HG02588 (cell line): ENCODE measurements around the gene PDE7B.

Experiments
- ATAC-seq: cut with Tn5 transposase; IDR thresholded peaks from one replicate; pipeline ENCODE4 v1.9.1; 2021; ENCODE audit warnings: mild to moderate bottlenecking, moderate library complexity; ENCODE audit not compliant: unreplicated experiment

PDE7B gene

DNA sequence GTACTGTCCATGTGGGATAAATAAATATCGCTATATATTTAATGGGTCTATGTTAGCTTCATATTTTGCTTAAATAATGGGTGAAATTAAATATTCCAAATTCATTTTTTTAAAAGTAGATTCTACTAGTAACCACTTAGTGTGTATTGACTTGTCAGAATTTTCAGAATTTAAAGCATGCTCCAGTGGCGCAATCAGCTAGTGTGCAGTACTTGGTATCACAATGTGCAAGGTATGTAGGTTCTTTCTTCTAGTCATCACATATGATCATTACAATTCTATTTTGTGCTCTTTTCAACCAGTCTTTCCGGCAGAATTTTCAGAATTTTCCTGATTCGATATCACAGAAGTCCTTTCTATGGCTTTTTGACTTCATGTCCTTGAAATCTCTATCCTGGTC, 32.6 kb downstream of the PDE7B start:
- ATAC-seq = no peak

GRCh38 chr6:135887069-135887468, 35.6 kb downstream of the PDE7B start:
- ATAC-seq = no peak

DNA sequence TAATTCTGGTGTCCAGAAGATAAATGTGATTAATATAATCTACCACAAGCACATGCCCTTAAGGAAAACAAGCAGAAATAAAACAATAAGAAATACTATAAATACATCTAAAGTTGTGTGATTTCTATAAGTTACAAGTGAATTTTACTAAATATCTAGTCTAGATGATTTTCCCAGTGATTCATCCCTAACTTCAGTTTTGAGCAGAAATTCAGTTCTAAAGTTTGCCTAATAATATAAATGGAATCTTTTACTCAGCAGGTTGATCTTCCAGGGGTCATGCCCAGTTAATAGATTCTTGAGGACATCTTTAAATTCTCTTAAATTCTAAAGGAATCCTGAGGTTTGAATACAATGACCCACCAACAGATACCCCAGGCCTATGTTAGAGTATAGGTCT, 37.3 kb downstream of the PDE7B start:
- no peak for ATAC-seq

DNA sequence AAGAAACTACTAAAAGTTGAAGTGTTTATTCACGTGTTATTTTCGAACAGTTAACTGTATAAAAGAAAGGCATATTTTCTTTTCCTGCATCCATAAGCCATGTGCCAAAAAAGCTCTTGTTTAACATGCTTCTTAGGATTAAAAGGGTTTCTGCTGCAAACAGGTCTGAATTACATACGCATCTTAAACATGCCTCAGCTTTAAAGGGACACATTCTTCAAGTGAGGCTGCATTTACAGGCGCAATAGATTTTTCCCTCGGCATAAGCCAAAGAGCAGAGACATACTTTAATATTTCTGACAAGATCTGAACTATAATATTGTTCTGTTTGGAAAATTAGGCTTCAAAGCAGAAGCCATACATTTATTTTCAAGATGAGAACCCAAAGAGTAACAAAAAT, 39.4 kb downstream of the PDE7B start:
- ATAC-seq = no peak

- no peak for ATAC-seq
Observed at GRCh38 chr6:135891710-135892109, 40.2 kb downstream of the PDE7B start.

DNA sequence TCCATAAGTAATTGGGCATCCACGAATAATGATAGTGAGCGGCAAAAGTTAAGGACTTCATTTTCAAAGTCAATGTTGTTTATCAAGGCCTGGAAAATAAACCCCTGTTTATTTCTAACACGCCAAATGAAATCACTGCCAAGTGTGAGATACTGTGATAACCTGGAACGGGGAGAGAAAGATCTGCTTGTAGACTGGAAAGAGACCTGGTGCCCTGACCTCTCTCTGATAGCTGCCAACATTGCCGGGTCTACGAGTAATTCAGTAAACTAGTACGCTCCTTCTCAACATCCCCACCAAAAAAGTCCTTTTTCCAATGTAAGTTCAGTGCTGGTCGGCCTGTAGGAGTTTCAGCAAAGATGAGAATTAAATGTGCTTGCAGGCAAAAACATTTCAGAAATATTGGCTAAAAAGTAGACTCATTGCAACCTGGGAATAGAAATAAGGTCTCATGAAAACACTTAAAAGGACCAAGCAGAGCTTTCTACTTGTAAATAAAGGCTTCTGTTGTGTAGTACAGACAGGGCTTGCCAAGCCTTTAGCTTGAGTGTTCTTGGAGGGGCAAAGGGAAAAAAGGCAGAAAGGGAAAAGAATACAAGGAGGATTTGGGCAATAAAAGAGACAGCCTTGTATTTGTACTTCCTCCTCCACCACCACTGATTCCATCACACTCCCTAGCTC, 43.9 kb downstream of the PDE7B start:
- no peak for ATAC-seq

DNA sequence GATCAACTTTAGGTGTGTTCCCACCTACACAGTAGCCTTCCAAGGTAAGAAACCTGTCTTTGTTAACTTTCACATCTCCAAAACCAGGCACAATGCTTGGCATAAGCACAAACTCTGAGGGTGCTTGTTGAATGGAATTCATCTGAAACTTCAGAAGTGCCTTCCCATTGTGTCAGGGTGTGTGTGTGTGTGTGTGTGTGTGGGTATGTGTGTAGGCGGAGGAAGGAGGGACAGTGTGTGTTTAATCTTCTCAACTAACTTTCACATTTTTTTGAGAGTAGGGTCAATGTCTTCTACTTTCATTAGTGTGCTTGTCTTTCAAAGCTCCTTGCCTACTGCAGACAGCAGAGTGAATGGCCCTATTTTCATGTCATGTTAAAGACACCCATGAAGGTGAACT, 45.6 kb downstream of the PDE7B start:
- ATAC-seq = no peak

- ATAC-seq = no peak
Observed at GRCh38 chr6:135901774-135902524, 50.4 kb downstream of the PDE7B start.

DNA sequence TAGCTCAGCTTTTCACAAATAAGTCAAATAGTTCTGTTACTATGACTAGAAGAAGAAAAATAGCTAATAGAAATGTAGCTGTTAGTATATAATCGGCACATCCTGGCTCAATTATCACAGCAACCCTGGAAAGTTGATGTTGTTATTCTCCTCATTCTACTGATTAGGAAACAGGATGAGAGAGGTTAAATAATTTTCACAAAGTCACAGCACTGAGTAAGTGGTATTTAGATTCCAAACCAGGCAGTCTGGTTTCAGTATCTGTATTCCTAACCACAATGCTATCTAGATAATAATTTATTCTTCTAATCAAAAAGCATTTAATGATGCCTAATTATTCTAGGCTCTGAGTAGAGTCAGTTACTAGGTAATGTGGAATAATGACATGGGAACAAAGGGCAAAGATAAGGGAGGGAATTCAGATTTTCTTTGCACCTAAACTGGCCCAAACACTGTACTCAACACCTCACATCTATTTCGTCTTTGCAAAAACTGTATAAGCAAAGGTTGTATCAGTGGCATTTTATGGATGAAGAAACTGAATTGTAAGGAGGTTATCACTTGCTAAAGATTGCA, 51.3 kb downstream of the PDE7B start:
- no peak for ATAC-seq

GRCh38 chr6:135904666-135905065, 53.2 kb downstream of the PDE7B start:
- no peak for ATAC-seq

- ATAC-seq = no peak
Observed at GRCh38 chr6:135905604-135906300, 54.3 kb downstream of the PDE7B start.

GRCh38 chr6:135906542-135906941, 55.0 kb downstream of the PDE7B start:
- no peak for ATAC-seq

GRCh38 chr6:135906972-135907465, 55.5 kb downstream of the PDE7B start:
- ATAC-seq = no peak

- ATAC-seq = peak; percentile 76
Observed at GRCh38 chr6:135909737-135910387, 58.4 kb downstream of the PDE7B start.

- no peak for ATAC-seq
Observed at GRCh38 chr6:135910790-135911618, 59.5 kb downstream of the PDE7B start.

- no peak for ATAC-seq
Observed at GRCh38 chr6:135913785-135914184, 62.3 kb downstream of the PDE7B start.

DNA sequence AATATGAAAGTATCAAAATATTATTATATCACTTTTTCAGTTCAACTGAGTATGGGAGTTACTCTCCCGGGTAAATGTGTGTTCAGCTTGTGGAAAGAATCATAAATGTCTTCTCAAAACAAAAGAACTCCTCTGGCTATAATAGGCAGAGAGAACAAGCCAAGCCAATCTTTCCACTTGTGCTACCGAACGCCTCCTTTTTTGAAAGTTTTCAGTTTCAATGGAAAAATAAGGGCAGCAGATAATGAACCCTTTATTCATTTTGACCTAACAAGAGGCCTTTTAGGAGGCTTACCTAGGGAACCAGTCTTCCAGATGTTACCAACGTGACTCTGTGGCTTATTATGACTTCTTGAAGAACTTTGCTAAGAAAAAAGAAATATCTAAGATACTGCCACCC, 67.5 kb downstream of the PDE7B start:
- ATAC-seq = no peak

DNA sequence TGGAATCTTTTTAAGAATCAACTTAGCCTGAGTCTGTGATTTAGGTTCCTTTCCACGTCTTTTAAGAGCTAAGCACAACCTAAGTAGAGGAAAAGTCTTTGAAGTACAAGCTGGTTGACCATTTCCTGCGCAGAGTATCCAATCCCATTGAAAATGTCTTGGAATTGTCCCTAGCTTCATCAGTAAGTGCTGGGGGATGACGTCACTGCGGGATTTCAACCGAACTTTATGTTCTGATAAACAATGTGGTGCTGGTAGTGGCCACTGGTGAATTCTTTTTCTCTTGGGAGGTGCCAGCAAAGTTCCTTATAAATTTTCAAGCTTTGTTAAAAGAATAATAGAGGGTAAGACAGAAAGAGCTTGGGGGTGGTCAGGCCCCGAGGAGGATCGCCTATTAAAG, 69.2 kb downstream of the PDE7B start:
- no peak for ATAC-seq

- ATAC-seq = no peak
Observed at GRCh38 chr6:135921188-135921587, 69.7 kb downstream of the PDE7B start.

- ATAC-seq = no peak
Observed at GRCh38 chr6:135922174-135922573, 70.7 kb downstream of the PDE7B start.
